Upper lobe of right lung (tissue), 1 donor: Measurements from ENCODE around the gene ADRB2. TPM values are rescaled to one million over a fixed set of nuclear protein-coding genes. Genes with fewer than 3 reads are reported as not detected.

ENCODE experiments used
- ATAC-seq: fragments of 200-7000 bp; cut with Tn5 transposase; one replicate; pipeline ENCODE4 v1.9.1; 2020; ENCODE audit warnings: mild to moderate bottlenecking, moderate library complexity
- DNase-seq: peaks from one replicate; pipeline ENCODE4 v3.0.0-alpha.2; 2020
- H3K27ac ChIP-seq: fragments of 200-600 bp; one replicate; pipeline ENCODE4 v1.8.0; 2022
- H3K27me3 ChIP-seq: fragments of 200-600 bp; one replicate; pipeline ENCODE4 v1.8.0; 2022; ENCODE audit warnings: mild to moderate bottlenecking
- H3K36me3 ChIP-seq: fragments of 200-600 bp; one replicate; pipeline ENCODE4 v1.8.0; 2022
- H3K4me1 ChIP-seq: fragments of 200-600 bp; one replicate; pipeline ENCODE4 v1.8.0; 2022
- H3K4me3 ChIP-seq: fragments of 200-600 bp; one replicate; pipeline ENCODE4 v1.8.0; 2022; ENCODE audit warnings: mild to moderate bottlenecking
- H3K9me3 ChIP-seq: fragments of 200-600 bp; one replicate; pipeline ENCODE4 v1.8.0; 2022
- intact Hi-C: fragments of 100-400 bp; cut with DNase I; formaldehyde crosslinking; loops from one replicate; pipeline ENCODE4 v1.11.0; 2022
- total RNA-seq: library from RNA; stranded (reverse); fragmentation: NEBNext Ultra II Directional; extraction: Animal tissue kit (Norgen Biotek cat#: 25700); gene quantifications from one replicate; pipeline ENCODE4 v1.2.1, GENCODE V29; 2021
- TF ChIP-seq, protein P1 (sequence below): fragments of 200-600 bp; IDR thresholded peaks from one replicate; pipeline ENCODE4 v1.8.0; 2022; ENCODE audit warnings: antibody characterized with exemption
- donor health status: DM: no; HTN: yes; CAD: no; lungs with severe emphysema.

ADRB2 gene
- total RNA-seq, 1 donor from 2014 or later, result 28.0 TPM

GRCh38 chr5:148857474-148857873, 31.1 kb downstream of the ADRB2 start:
- H3K27me3 ChIP-seq, result no peaks in the 10 kb centered on the region
- H3K9me3 ChIP-seq, result no peaks in the 10 kb centered on the region
- intact Hi-C loops, result no loop called here
- TF ChIP-seq, protein P1, sequence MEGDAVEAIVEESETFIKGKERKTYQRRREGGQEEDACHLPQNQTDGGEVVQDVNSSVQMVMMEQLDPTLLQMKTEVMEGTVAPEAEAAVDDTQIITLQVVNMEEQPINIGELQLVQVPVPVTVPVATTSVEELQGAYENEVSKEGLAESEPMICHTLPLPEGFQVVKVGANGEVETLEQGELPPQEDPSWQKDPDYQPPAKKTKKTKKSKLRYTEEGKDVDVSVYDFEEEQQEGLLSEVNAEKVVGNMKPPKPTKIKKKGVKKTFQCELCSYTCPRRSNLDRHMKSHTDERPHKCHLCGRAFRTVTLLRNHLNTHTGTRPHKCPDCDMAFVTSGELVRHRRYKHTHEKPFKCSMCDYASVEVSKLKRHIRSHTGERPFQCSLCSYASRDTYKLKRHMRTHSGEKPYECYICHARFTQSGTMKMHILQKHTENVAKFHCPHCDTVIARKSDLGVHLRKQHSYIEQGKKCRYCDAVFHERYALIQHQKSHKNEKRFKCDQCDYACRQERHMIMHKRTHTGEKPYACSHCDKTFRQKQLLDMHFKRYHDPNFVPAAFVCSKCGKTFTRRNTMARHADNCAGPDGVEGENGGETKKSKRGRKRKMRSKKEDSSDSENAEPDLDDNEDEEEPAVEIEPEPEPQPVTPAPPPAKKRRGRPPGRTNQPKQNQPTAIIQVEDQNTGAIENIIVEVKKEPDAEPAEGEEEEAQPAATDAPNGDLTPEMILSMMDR, result no peak
- no peaks in the 10 kb centered on the region for H3K36me3 ChIP-seq
- no peak overlapping the region for H3K4me3 ChIP-seq
- DNase-seq (no peak), ATAC-seq (no peak)
- H3K4me1 ChIP-seq, result peaks cover 12% of the 10 kb centered on the region
- H3K27ac ChIP-seq, result peak overlapping the region; percentile 34

DNA sequence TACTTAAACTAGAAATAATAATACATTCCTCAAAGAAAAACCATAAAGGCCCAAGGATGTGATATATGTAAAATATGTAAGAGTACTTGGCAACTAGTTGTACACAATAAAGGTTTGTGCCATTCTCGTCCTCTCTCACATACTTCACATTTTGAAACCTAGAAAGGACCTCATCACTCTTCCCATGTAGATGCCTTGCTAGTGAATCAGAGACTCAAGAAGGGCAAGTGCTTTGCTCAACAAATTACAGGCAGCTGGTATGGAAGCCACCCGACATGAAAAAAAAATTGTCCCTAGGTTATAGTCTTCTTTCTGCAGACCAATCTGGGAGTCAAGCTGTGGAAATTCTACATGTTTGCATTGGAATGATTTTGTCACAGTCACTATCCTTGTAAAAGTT, 31.7 kb downstream of the ADRB2 start:
- no peaks in the 10 kb centered on the region for H3K9me3 ChIP-seq
- H3K27ac ChIP-seq, result no peak overlapping the region
- no peaks in the 10 kb centered on the region for H3K27me3 ChIP-seq
- intact Hi-C loops, result no loop called here
- H3K4me3 ChIP-seq, result no peak overlapping the region
- DNase-seq (no peak), ATAC-seq (no peak)
- H3K36me3 ChIP-seq, result no peaks in the 10 kb centered on the region
- TF ChIP-seq, protein P1, result no peak
- H3K4me1 ChIP-seq, result peaks cover 12% of the 10 kb centered on the region

GRCh38 chr5:148858547-148858946, 32.1 kb downstream of the ADRB2 start:
- no peak for ATAC-seq
- H3K27me3 ChIP-seq, result no peaks in the 10 kb centered on the region
- no peak overlapping the region for H3K4me3 ChIP-seq
- no peak for DNase-seq
- no peaks in the 10 kb centered on the region for H3K36me3 ChIP-seq
- no peaks in the 10 kb centered on the region for H3K9me3 ChIP-seq
- peak overlapping the region; percentile 58 for H3K27ac ChIP-seq
- intact Hi-C loops, result no loop called here
- TF ChIP-seq, protein P1, result no peak
- peaks cover 14% of the 10 kb centered on the region for H3K4me1 ChIP-seq

DNA sequence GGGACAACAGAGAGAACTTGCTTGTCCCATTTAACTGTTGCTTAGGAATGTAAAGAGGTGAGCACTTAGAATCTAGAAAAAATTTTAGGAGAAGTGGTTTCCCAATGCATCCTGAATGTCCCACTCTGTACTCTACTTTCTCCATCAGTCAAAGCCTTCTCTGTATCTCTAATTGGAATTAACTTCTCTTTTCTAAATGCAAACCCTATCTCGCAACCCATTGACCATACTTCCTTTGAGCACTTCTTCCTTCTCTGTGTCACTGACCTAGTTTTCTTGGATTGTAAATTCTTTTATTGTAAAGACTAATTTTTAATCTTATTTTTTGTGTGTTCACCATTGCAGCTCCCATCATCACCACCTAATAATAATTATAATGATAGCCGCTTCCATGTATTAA, 33.3 kb downstream of the ADRB2 start:
- Histone ChIP-seq H3K36me3 (no peaks in the 10 kb centered on the region), H3K27me3 (no peaks in the 10 kb centered on the region), H3K4me1 (peaks cover 21% of the 10 kb centered on the region), H3K9me3 (no peaks in the 10 kb centered on the region), H3K27ac (no peak overlapping the region), H3K4me3 (no peak overlapping the region)
- TF ChIP-seq, protein P1, result no peak
- intact Hi-C loops, result no loop called here
- peak; percentile 38 for ATAC-seq
- no peak for DNase-seq

GRCh38 chr5:148860599-148860998, 34.2 kb downstream of the ADRB2 start:
- H3K36me3 ChIP-seq, result no peaks in the 10 kb centered on the region
- TF ChIP-seq, protein P1, result no peak
- no peak for DNase-seq
- no peak overlapping the region for H3K27ac ChIP-seq
- no peak for ATAC-seq
- H3K4me1 ChIP-seq, result peaks cover 27% of the 10 kb centered on the region
- H3K4me3 ChIP-seq, result no peak overlapping the region
- intact Hi-C loops, result no loop called here
- no peaks in the 10 kb centered on the region for H3K27me3 ChIP-seq
- no peaks in the 10 kb centered on the region for H3K9me3 ChIP-seq

DNA sequence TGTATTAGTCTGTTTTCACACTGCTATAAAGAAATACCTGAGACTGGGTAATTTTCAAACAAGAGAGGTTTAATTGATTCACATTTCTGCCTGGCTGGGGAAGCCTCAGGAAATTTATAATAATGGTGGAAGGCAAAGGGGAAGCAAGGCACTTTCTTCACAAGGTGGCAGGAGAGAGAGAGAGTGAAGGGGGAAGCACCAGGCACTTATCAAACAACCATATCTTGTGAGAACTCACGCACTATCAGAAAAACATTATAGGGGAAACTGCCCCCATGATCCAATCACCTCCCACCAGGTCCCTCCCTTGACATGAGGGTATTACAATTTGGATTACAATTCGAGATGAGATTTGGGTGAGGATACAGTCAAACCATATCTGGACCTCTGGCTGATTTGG, 34.7 kb downstream of the ADRB2 start:
- ATAC-seq (no peak), DNase-seq (no peak)
- Histone ChIP-seq H3K9me3 (no peaks in the 10 kb centered on the region), H3K4me1 (peaks cover 24% of the 10 kb centered on the region), H3K27me3 (no peaks in the 10 kb centered on the region), H3K27ac (no peak overlapping the region), H3K4me3 (no peak overlapping the region), H3K36me3 (no peaks in the 10 kb centered on the region)
- intact Hi-C loops, result no loop called here
- TF ChIP-seq, protein P1, result no peak
